Gastroesophageal sphincter (tissue), 3 donors: ENCODE measurements around the gene CDC123.

Experiments
- CTCF ChIP-seq, 4 experiments: fragments of 200-600 bp in 2 of 4; fragments of 450-650 bp in 2 of 4; sonication (generic) in 1 of 4; IDR thresholded peaks; one replicate each; pipeline ENCODE4 v1.5.1; 2017 to 2019; ENCODE audit warnings: antibody characterized with exemption in 4 of 4, mild to moderate bottlenecking in 2 of 4, moderate library complexity in 2 of 4
- EP300 ChIP-seq: sonication (generic); formaldehyde crosslinking; IDR thresholded peaks from one replicate; pipeline ENCODE4 v1.6.1; 2017; ENCODE audit warnings: antibody characterized with exemption, mild to moderate bottlenecking
- POLR2A ChIP-seq, 2 donors: fragments of 450-650 bp; IDR thresholded peaks; one replicate each; pipeline ENCODE4 v1.6.1; 2017; ENCODE audit warnings: antibody characterized with exemption in 2 of 2, mild to moderate bottlenecking in 2 of 2, moderate library complexity in 1 of 2

- TF ChIP-seq CTCF (IDR thresholded peaks at IDR 0.05), result no peak
- no peak for TF ChIP-seq EP300
- TF ChIP-seq POLR2A (IDR thresholded peaks at IDR 0.05), result no peak
Measured at GRCh38 chr10:12184165-12184564, 11.8 kb upstream of the CDC123 start.
